ENCODE data around the gene OR5AP2. TPM values are rescaled to one million over a fixed set of nuclear protein-coding genes. Genes with fewer than 3 reads are reported as not detected.
"Not testable (repeated sequence)": the region's sequence is repeated elsewhere in the genome, so short reads cannot be mapped to it uniquely, and the experiment has no call there.

The OR5AP2 gene
- not detected for polyA plus RNA-seq (ENCODE audit: insufficient read length in 12 of 12)
- long read RNA-seq, donor 1 = 0 reads
- long read RNA-seq, donor 2 = 0 reads
- long read RNA-seq, donor 3 = 0 reads
- long read RNA-seq, donor 4 = 0 reads
- long read RNA-seq, donor 5 = 0 reads
- long read RNA-seq, donor 6 = 0 reads
- long read RNA-seq, donor 7 = 0 reads
- long read RNA-seq, donor 8 = 0 reads
- long read RNA-seq, donor 9 = 0 reads
- long read RNA-seq, donor 10 = 0 reads
- long read RNA-seq, donor 11 = 0 reads

GRCh38 chr11:56642339-56642738 is at the start of gene OR5AP2:
Gene OR5AP2 (minus strand): TSS chr11:56642439. CDS start chr11:56642439, 0 bp downstream.
- DNase-seq = no peak

- not testable (repeated sequence) for DNase-seq
These were observed 48.9 kb upstream of the OR5AP2 start for GRCh38 chr11:56691179-56691578.

- DNase-seq = no peak
These were observed 46.4 kb upstream of the OR5AP2 start for GRCh38 chr11:56688554-56689100.

GRCh38 chr11:56670984-56671383 is 28.7 kb upstream of the OR5AP2 start:
- DNase-seq = no peak

- DNase-seq = no peak
These were observed 21.1 kb upstream of the OR5AP2 start, which contains the start of gene OR5AR1 for GRCh38 chr11:56663386-56663785. Gene OR5AR1 (plus strand): TSS chr11:56663686. CDS start chr11:56663686, 0 bp downstream.

- DNase-seq = no peak
These were observed 17.5 kb upstream of the OR5AP2 start for GRCh38 chr11:56659755-56660154.

GRCh38 chr11:56637500-56637899 is 4.7 kb downstream of the OR5AP2 start:
- DNase-seq = no peak

GRCh38 chr11:56636861-56637260 is 5.4 kb downstream of the OR5AP2 start:
- DNase-seq = no peak

GRCh38 chr11:56632329-56632728 is 9.9 kb downstream of the OR5AP2 start:
- DNase-seq = no peak

GRCh38 chr11:56625946-56626345 is 16.3 kb downstream of the OR5AP2 start:
- no peak for DNase-seq

- DNase-seq = peak; percentile 2
These were observed 17.6 kb downstream of the OR5AP2 start for GRCh38 chr11:56624661-56625110.

GRCh38 chr11:56611174-56611573 is 31.1 kb downstream of the OR5AP2 start:
- no peak for DNase-seq

- not testable (repeated sequence) for DNase-seq
These were observed 50.0 kb downstream of the OR5AP2 start for GRCh38 chr11:56592088-56592717.

Other genes starting within 250 kb of the OR5AP2 start
- gene OR5AL1, start 229.7 kb downstream of the OR5AP2 start, polyA plus RNA-seq (ENCODE audit: insufficient read length in 12 of 12) = not detected
- gene OR5M3, start 169.1 kb downstream of the OR5AP2 start, polyA plus RNA-seq (ENCODE audit: insufficient read length in 12 of 12) = not detected
- gene OR5M8, start 151.1 kb downstream of the OR5AP2 start, polyA plus RNA-seq (ENCODE audit: insufficient read length in 12 of 12) = not detected
- gene OR5M11, start 99.2 kb downstream of the OR5AP2 start, polyA plus RNA-seq (ENCODE audit: insufficient read length in 12 of 12) = not detected
- not detected for gene OR5M10, start 64.7 kb downstream of the OR5AP2 start, polyA plus RNA-seq (ENCODE audit: insufficient read length in 12 of 12)
- gene OR5M1, start 27.6 kb downstream of the OR5AP2 start, polyA plus RNA-seq (ENCODE audit: insufficient read length in 12 of 12) = not detected
- gene OR5AR1, start 21.2 kb upstream of the OR5AP2 start, polyA plus RNA-seq (ENCODE audit: insufficient read length in 12 of 12) = not detected
- not detected for gene OR9G1, start 56.7 kb upstream of the OR5AP2 start, polyA plus RNA-seq (ENCODE audit: insufficient read length in 12 of 12)
- gene OR9G4, start 106.3 kb upstream of the OR5AP2 start, polyA plus RNA-seq (ENCODE audit: insufficient read length in 12 of 12) = not detected